ENCODE data around the gene NUTM1. TPM values are rescaled to one million over a fixed set of nuclear protein-coding genes. Genes with fewer than 3 reads are reported as not detected.
A peak's percentile ranks its signal among the peaks of the same experiment; 100 is the strongest.

Gene NUTM1
- total and polyA plus RNA-seq, 2 of the 13 experiments (the other 11 are each of a cell fraction or from before 2014, with no cell fraction given), result not detected

- TF ChIP-seq FOXK1 (CRISPR knock-in tag; IDR thresholded peaks at IDR 0.05; ENCODE audit: borderline replicate concordance, low read depth), result peak; percentile 21; the same call in 1 of the 2 replicates
- TF ChIP-seq KMT2B (CRISPR knock-in tag; IDR thresholded peaks at IDR 0.05), result 0 out of 2 replicates have a peak, but pooled peaks have one; percentile 29
- no peak for TF ChIP-seq HIVEP1 (CRISPR knock-in tag; IDR thresholded peaks at IDR 0.05)
- TF ChIP-seq THAP7 (CRISPR knock-in tag; IDR thresholded peaks at IDR 0.05), result no peak
- TF ChIP-seq PHF20 (CRISPR knock-in tag; IDR thresholded peaks at IDR 0.05), result peak; percentile 52; the same call in 1 of the 2 replicates
- TF ChIP-seq HNRNPH1 (optimal IDR thresholded peaks at IDR 0.05; ENCODE audit: low read depth, low read length), result no peak
- TF ChIP-seq TBL1XR1 (IDR thresholded peaks at IDR 0.05; ENCODE audit: borderline replicate concordance, low read length, partially characterized antibody), result peak; percentile 22
- no peak for TF ChIP-seq ZNF12 (CRISPR knock-in tag; IDR thresholded peaks at IDR 0.05)
- TF ChIP-seq ZNF841 (CRISPR knock-in tag; IDR thresholded peaks at IDR 0.05; ENCODE audit: borderline replicate concordance), result no peak
- TF ChIP-seq HOXA3 (CRISPR knock-in tag; IDR thresholded peaks at IDR 0.05), result no peak
- TF ChIP-seq ZNF589 (CRISPR knock-in tag; conservative IDR thresholded peaks at IDR 0.05), result no peak
- no peak for TF ChIP-seq SMAD1 (CRISPR knock-in tag; IDR thresholded peaks at IDR 0.05; ENCODE audit: borderline replicate concordance, low read depth)
- TF ChIP-seq, protein P1, sequence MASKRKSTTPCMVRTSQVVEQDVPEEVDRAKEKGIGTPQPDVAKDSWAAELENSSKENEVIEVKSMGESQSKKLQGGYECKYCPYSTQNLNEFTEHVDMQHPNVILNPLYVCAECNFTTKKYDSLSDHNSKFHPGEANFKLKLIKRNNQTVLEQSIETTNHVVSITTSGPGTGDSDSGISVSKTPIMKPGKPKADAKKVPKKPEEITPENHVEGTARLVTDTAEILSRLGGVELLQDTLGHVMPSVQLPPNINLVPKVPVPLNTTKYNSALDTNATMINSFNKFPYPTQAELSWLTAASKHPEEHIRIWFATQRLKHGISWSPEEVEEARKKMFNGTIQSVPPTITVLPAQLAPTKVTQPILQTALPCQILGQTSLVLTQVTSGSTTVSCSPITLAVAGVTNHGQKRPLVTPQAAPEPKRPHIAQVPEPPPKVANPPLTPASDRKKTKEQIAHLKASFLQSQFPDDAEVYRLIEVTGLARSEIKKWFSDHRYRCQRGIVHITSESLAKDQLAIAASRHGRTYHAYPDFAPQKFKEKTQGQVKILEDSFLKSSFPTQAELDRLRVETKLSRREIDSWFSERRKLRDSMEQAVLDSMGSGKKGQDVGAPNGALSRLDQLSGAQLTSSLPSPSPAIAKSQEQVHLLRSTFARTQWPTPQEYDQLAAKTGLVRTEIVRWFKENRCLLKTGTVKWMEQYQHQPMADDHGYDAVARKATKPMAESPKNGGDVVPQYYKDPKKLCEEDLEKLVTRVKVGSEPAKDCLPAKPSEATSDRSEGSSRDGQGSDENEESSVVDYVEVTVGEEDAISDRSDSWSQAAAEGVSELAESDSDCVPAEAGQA (IDR thresholded peaks at IDR 0.05; ENCODE audit: low read depth), result no peak
- TF ChIP-seq, protein P1 (CRISPR knock-in tag; IDR thresholded peaks at IDR 0.05; ENCODE audit: borderline replicate concordance), result no peak
- no peak for TF ChIP-seq CREB3 (CRISPR knock-in tag; IDR thresholded peaks at IDR 0.05)
- TF ChIP-seq ZNF546 (CRISPR knock-in tag; conservative IDR thresholded peaks at IDR 0.05), result no peak
- no peak for TF ChIP-seq JUNB (CRISPR knock-in tag; IDR thresholded peaks at IDR 0.05; ENCODE audit: borderline replicate concordance)
- TF ChIP-seq NAIF1 (CRISPR knock-in tag; IDR thresholded peaks at IDR 0.05; ENCODE audit: borderline replicate concordance), result no peak
- TF ChIP-seq TERF1 (CRISPR knock-in tag; IDR thresholded peaks at IDR 0.05), result no peak
- TF ChIP-seq ZNF577 (CRISPR knock-in tag; IDR thresholded peaks at IDR 0.05; ENCODE audit: borderline replicate concordance, low read depth), result no peak
Observed at GRCh38 chr15:34318277-34319079, 24.6 kb upstream of the NUTM1 start (continued).
